Gastrocnemius medialis (tissue), 4 donors: ENCODE data around the gene NT5DC3. TPM values are rescaled to one million over a fixed set of nuclear protein-coding genes. Genes with fewer than 3 reads are reported as not detected.
A peak's percentile ranks its signal among the peaks of the same experiment; 100 is the strongest.

Experiments
- ATAC-seq, 2 donors: fragments of 150-250 bp; one replicate each; pipeline ENCODE4 v1.9.1; 2016
- DNase-seq, 2 donors: peaks; one replicate each; pipeline ENCODE4 v3.0.0-alpha.2; 2019
- H3K27ac ChIP-seq, 4 donors: fragments of 200-600 bp; sonication (generic); 1 replicate in 1 of 4; 2 replicates in 3 of 4; pipeline ENCODE4 v1.5.1; 2016 to 2018; ENCODE audit warnings: mild to moderate bottlenecking in 2 of 4, moderate library complexity in 1 of 4
- H3K27me3 ChIP-seq, 3 donors: fragments of 200-600 bp; sonication (generic) in 2 of 3; 1 replicate in 1 of 3; 2 replicates in 2 of 3; pipeline versions ENCODE4 v1.5.1 to v1.6.0; 2016 to 2019; ENCODE audit warnings: mild to moderate bottlenecking in 1 of 3, moderate library complexity in 1 of 3
- H3K36me3 ChIP-seq, 2 donors: fragments of 200-600 bp; sonication (generic) in 1 of 2; one replicate each; pipeline ENCODE4 v1.5.1; 2017 to 2018
- H3K4me1 ChIP-seq, 2 donors: fragments of 200-600 bp; sonication (generic) in 1 of 2; one replicate each; pipeline ENCODE4 v1.5.1; 2016 to 2017; ENCODE audit warnings: mild to moderate bottlenecking in 2 of 2
- H3K4me3 ChIP-seq, 4 donors: fragments of 200-600 bp; sonication (generic) in 3 of 4; 1 replicate in 1 of 4; 2 replicates in 3 of 4; pipeline ENCODE4 v1.5.1; 2016 to 2019; ENCODE audit warnings: mild to moderate bottlenecking in 2 of 4
- H3K9me3 ChIP-seq, 3 donors: fragments of 200-600 bp; sonication (generic) in 2 of 3; 1 replicate in 1 of 3; 2 replicates in 2 of 3; pipeline ENCODE4 v1.5.1; 2016 to 2019
- CTCF ChIP-seq, 5 experiments: fragments of 450-650 bp in 3 of 5; fragments of 200-600 bp in 2 of 5; sonication (generic) in 2 of 5; IDR thresholded peaks in 4 of 5; conservative IDR thresholded peaks in 1 of 5; 1 replicate in 4 of 5; 2 replicates in 1 of 5; pipeline ENCODE4 v1.5.1; 2016 to 2019; ENCODE audit warnings: antibody characterized with exemption in 5 of 5, mild to moderate bottlenecking in 3 of 5, moderate library complexity in 3 of 5
- POLR2A ChIP-seq, 2 donors: fragments of 450-650 bp; IDR thresholded peaks; one replicate each; pipeline ENCODE4 v1.6.1; 2017; ENCODE audit warnings: antibody characterized with exemption in 2 of 2, mild to moderate bottlenecking in 2 of 2, moderate library complexity in 2 of 2
- in situ Hi-C, 4 donors: fragments of 200-750 bp; cut with MboI; loops; one replicate each; pipeline versions ENCODE4 v1.15.0 to v1.8.0; 2017; ENCODE audit warnings: low sequenced_read_pairs in 4 of 4
- intact Hi-C: fragments of 100-400 bp; cut with DNase I; formaldehyde crosslinking; loops from one replicate; pipeline ENCODE4 v1.15.1; 2023; ENCODE audit warnings: low total_unique reads
- total RNA-seq, 4 donors: library from RNA; depleted of rRNA; stranded (reverse); fragments of >200 nt; gene quantifications; one replicate each; pipeline versions ENCODE4 v1.1.0 to v1.2.3, GENCODE V29; 2016

NT5DC3 gene
- total RNA-seq, 4 donors from 2014 or later, result 8.8 to 18.7 (median 13.9) TPM

GRCh38 chr12:103799504-103799856 lies 41.6 kb downstream of the NT5DC3 start:
- TF ChIP-seq CTCF (IDR thresholded peaks at IDR 0.05 in 4 of 5, conservative IDR thresholded peaks at IDR 0.05 in 1 of 5) (no peak), POLR2A (IDR thresholded peaks at IDR 0.05) (no peak)
- DNase-seq (peak in 1 of 2 donors; percentile 79), ATAC-seq (peak; percentile 38 to 75)
- in situ Hi-C loops, result no loop called here
- Histone ChIP-seq H3K4me3 (no peak overlapping the region), H3K36me3 (no peaks in the 10 kb centered on the region), H3K4me1 (peaks cover 29 to 34% of the 10 kb centered on the region in 2 donors), H3K27me3 (no peaks in the 10 kb centered on the region), H3K9me3 (no peaks in the 10 kb centered on the region), H3K27ac (peak overlapping the region; percentile 81 to 94 (median 90))
- intact Hi-C loops, result loop anchor here (1.0 to 2.0 kb wide), 2 partner anchors 15 to 41 kb away; partner anchors contain the start of gene NT5DC3

GRCh38 chr12:103798586-103798985 lies 42.4 kb downstream of the NT5DC3 start:
- Histone ChIP-seq H3K9me3 (no peaks in the 10 kb centered on the region), H3K27ac (peak overlapping the region in 2 of 4 donors; percentile 93 to 94), H3K27me3 (no peaks in the 10 kb centered on the region), H3K4me3 (no peak overlapping the region), H3K36me3 (peaks cover 0 to 2% of the 10 kb centered on the region in 2 donors), H3K4me1 (peaks cover 29 to 34% of the 10 kb centered on the region in 2 donors)
- DNase-seq, result no peak
- ATAC-seq, result no peak
- intact Hi-C loops (loop anchor here (2.0 kb wide), 1 partner anchor 42 kb away; the partner anchor contains the start of gene NT5DC3), in situ Hi-C loops (no loop called here)
- TF ChIP-seq CTCF (IDR thresholded peaks at IDR 0.05 in 4 of 5, conservative IDR thresholded peaks at IDR 0.05 in 1 of 5) (no peak), POLR2A (IDR thresholded peaks at IDR 0.05) (no peak)

- ATAC-seq, result no peak
- H3K36me3 ChIP-seq, result peaks cover 0 to 18% of the 10 kb centered on the region in 2 donors
- intact Hi-C loops, result no loop called here
Observed at GRCh38 chr12:103794309-103795213, 46.5 kb downstream of the NT5DC3 start.

GRCh38 chr12:103793512-103794045 lies 47.5 kb downstream of the NT5DC3 start:
- Histone ChIP-seq H3K4me1 (no peaks in the 10 kb centered on the region), H3K27ac (no peak overlapping the region), H3K4me3 (no peak overlapping the region), H3K27me3 (no peaks in the 10 kb centered on the region), H3K36me3 (peaks cover 0 to 18% of the 10 kb centered on the region in 2 donors), H3K9me3 (no peaks in the 10 kb centered on the region)
- ATAC-seq (no peak), DNase-seq (no peak)
- intact Hi-C loops, result no loop called here
- in situ Hi-C loops, result no loop called here
- TF ChIP-seq CTCF (IDR thresholded peaks at IDR 0.05 in 4 of 5, conservative IDR thresholded peaks at IDR 0.05 in 1 of 5), result no peak
- TF ChIP-seq POLR2A (IDR thresholded peaks at IDR 0.05), result no peak

More at GRCh38 chr12:103794309-103795213, 46.5 kb downstream of the NT5DC3 start:
- DNase-seq, result no peak
- no peak for TF ChIP-seq CTCF (IDR thresholded peaks at IDR 0.05 in 4 of 5, conservative IDR thresholded peaks at IDR 0.05 in 1 of 5)
- TF ChIP-seq POLR2A (IDR thresholded peaks at IDR 0.05), result no peak
- Histone ChIP-seq H3K27me3 (no peaks in the 10 kb centered on the region), H3K9me3 (no peaks in the 10 kb centered on the region), H3K27ac (no peak overlapping the region), H3K4me1 (peaks cover 6% of the 10 kb centered on the region in 2 donors), H3K4me3 (no peak overlapping the region)
- in situ Hi-C loops, result no loop called here
